IPS DF 6.9 (cell line): ENCODE results near the gene DDX31.
"Not testable (repeated sequence)": the region's sequence is repeated elsewhere in the genome, so short reads cannot be mapped to it uniquely, and the experiment has no call there.

Source experiments
- DNase-seq: peaks from one replicate; pipeline ENCODE4 v3.0.0-alpha.2; 2013; ENCODE audit warnings: low read depth, low spot score
- H3K27ac ChIP-seq: one replicate; pipeline ENCODE4 v1.5.1; 2013; ENCODE audit warnings: low read length, control low read depth
- H3K27me3 ChIP-seq: 2 replicates; pipeline ENCODE4 v1.6.1; 2013; ENCODE audit warnings: mild to moderate bottlenecking, low read length; ENCODE audit not compliant: control insufficient read depth, insufficient read depth
- H3K36me3 ChIP-seq: 2 replicates; pipeline ENCODE4 v1.6.1; 2013; ENCODE audit warnings: low read length; ENCODE audit not compliant: control insufficient read depth, insufficient read depth
- H3K4me1 ChIP-seq: 2 replicates; pipeline ENCODE4 v1.6.1; 2013; ENCODE audit warnings: low read length; ENCODE audit not compliant: control insufficient read depth, insufficient read depth
- H3K4me3 ChIP-seq: 2 replicates; pipeline ENCODE4 v1.5.1; 2013; ENCODE audit warnings: mild to moderate bottlenecking, low read length
- H3K9me3 ChIP-seq: 2 replicates; pipeline ENCODE4 v1.6.1; 2013; ENCODE audit warnings: low read length, inconsistent platforms; ENCODE audit not compliant: control insufficient read depth, insufficient read depth
- WGBS: extraction: QIAGEN DNeasy Blood & Tissue Kit; methylation state at CpG from one replicate; pipeline ENCODE4 v1.1.7; 2013; ENCODE audit warnings: mixed read lengths, missing lambda C conversion rate; ENCODE audit not compliant: insufficient read length, insufficient coverage; 5-methylcytosine and 5-hydroxymethylcytosine counted together

The DDX31 gene

GRCh38 chr9:132582786-132583583, 86.8 kb downstream of the DDX31 start:
- H3K4me1 ChIP-seq = peaks cover 2% of the 10 kb centered on the region
- no peaks in the 10 kb centered on the region for H3K9me3 ChIP-seq
- no peak for DNase-seq
- no peaks in the 10 kb centered on the region for H3K36me3 ChIP-seq
- H3K27ac ChIP-seq = no peak overlapping the region
- no CpG with 5 or more reads among the region's 37 CpGs for WGBS
- no peak overlapping the region for H3K4me3 ChIP-seq
- peaks cover 95% of the 10 kb centered on the region for H3K27me3 ChIP-seq

GRCh38 chr9:132582276-132582785, 87.5 kb downstream of the DDX31 start, which contains the start of gene BARHL1:
TSS of gene BARHL1 (plus strand) at chr9:132582606. CDS start at chr9:132582798, 192 bp downstream.
- Histone ChIP-seq H3K27ac (no peak within 1 kb of the TSS), H3K36me3 (no peaks in the 10 kb centered on the region), H3K4me1 (peaks cover 2% of the 10 kb centered on the region), H3K27me3 (peaks cover 94% of the 10 kb centered on the region), H3K9me3 (no peaks in the 10 kb centered on the region), H3K4me3 (peak within 1 kb of the TSS; percentile 18; the same call in 1 of the 2 replicates)
- no peak for DNase-seq
- WGBS = no CpG with 5 or more reads among the region's 36 CpGs

GRCh38 chr9:132579427-132579798, 90.4 kb downstream of the DDX31 start:
- no peak overlapping the region for H3K4me3 ChIP-seq
- no CpG with 5 or more reads among the region's 15 CpGs for WGBS
- H3K36me3 ChIP-seq = no peaks in the 10 kb centered on the region
- peaks cover 75% of the 10 kb centered on the region for H3K27me3 ChIP-seq
- H3K9me3 ChIP-seq = no peaks in the 10 kb centered on the region
- H3K4me1 ChIP-seq = no peaks in the 10 kb centered on the region; the same call in none of the 2 replicates
- no peak for DNase-seq
- no peak overlapping the region for H3K27ac ChIP-seq

GRCh38 chr9:132578367-132578932, 91.3 kb downstream of the DDX31 start:
- WGBS = no CpG with 5 or more reads among the region's 7 CpGs
- Histone ChIP-seq H3K9me3 (no peaks in the 10 kb centered on the region), H3K4me1 (no peaks in the 10 kb centered on the region; the same call in none of the 2 replicates), H3K36me3 (no peaks in the 10 kb centered on the region), H3K27me3 (peaks cover 66% of the 10 kb centered on the region), H3K4me3 (no peak overlapping the region), H3K27ac (no peak overlapping the region)
- no peak for DNase-seq

GRCh38 chr9:132577119-132577518, 92.7 kb downstream of the DDX31 start:
- Histone ChIP-seq H3K27me3 (peaks cover 54% of the 10 kb centered on the region), H3K4me1 (no peaks in the 10 kb centered on the region; the same call in none of the 2 replicates), H3K27ac (no peak overlapping the region)

GRCh38 chr9:132575811-132576210, 94.0 kb downstream of the DDX31 start:
- Histone ChIP-seq H3K27ac (no peak overlapping the region), H3K9me3 (no peaks in the 10 kb centered on the region), H3K27me3 (peaks cover 43% of the 10 kb centered on the region), H3K4me3 (no peak overlapping the region), H3K4me1 (no peaks in the 10 kb centered on the region; the same call in none of the 2 replicates), H3K36me3 (no peaks in the 10 kb centered on the region)
- no peak for DNase-seq
- WGBS = no CpG with 5 or more reads among the region's 5 CpGs

More at GRCh38 chr9:132577119-132577518, 92.7 kb downstream of the DDX31 start:
- DNase-seq = no peak
- Histone ChIP-seq H3K4me3 (no peak overlapping the region), H3K9me3 (no peaks in the 10 kb centered on the region), H3K36me3 (no peaks in the 10 kb centered on the region)

- no peaks in the 10 kb centered on the region; the same call in 1 of the 2 replicates for H3K9me3 ChIP-seq
- H3K4me1 ChIP-seq = no peaks in the 10 kb centered on the region; the same call in 1 of the 2 replicates
- WGBS = no CpG with 5 or more reads among the region's 16 CpGs
- H3K4me3 ChIP-seq = no peak overlapping the region
- peaks cover 37% of the 10 kb centered on the region for H3K27me3 ChIP-seq
- no peak for DNase-seq
- no peak overlapping the region for H3K27ac ChIP-seq
- H3K36me3 ChIP-seq = no peaks in the 10 kb centered on the region
Observed at GRCh38 chr9:132575005-132575609, 94.7 kb downstream of the DDX31 start.

GRCh38 chr9:132572921-132573320, 96.9 kb downstream of the DDX31 start:
- DNase-seq = no peak

GRCh38 chr9:132571806-132572600, 97.8 kb downstream of the DDX31 start:
- no CpG with 5 or more reads among the region's 15 CpGs for WGBS
- Histone ChIP-seq H3K36me3 (no peaks in the 10 kb centered on the region), H3K9me3 (no peaks in the 10 kb centered on the region; the same call in 1 of the 2 replicates), H3K27me3 (peaks cover 7% of the 10 kb centered on the region; the same call in 1 of the 2 replicates), H3K27ac (no peak overlapping the region), H3K4me1 (no peaks in the 10 kb centered on the region; the same call in 1 of the 2 replicates), H3K4me3 (no peak overlapping the region)
- no peak for DNase-seq

More at GRCh38 chr9:132572921-132573320, 96.9 kb downstream of the DDX31 start:
- H3K27me3 ChIP-seq = peaks cover 15% of the 10 kb centered on the region
- no peaks in the 10 kb centered on the region; the same call in 1 of the 2 replicates for H3K9me3 ChIP-seq
- no peaks in the 10 kb centered on the region for H3K36me3 ChIP-seq
- H3K27ac ChIP-seq = no peak overlapping the region
- H3K4me1 ChIP-seq = no peaks in the 10 kb centered on the region; the same call in 1 of the 2 replicates
- H3K4me3 ChIP-seq = no peak overlapping the region
- WGBS = no CpG with 5 or more reads among the region's 8 CpGs

- not testable (repeated sequence) for H3K9me3 ChIP-seq, H3K27ac ChIP-seq, H3K36me3 ChIP-seq, H3K4me3 ChIP-seq, H3K27me3 ChIP-seq, DNase-seq, H3K4me1 ChIP-seq
- WGBS = no CpG with 5 or more reads among the region's 2 CpGs
Observed at GRCh38 chr9:132568787-132569186, 101.0 kb downstream of the DDX31 start.
